IgD-negative memory B cell (primary cell): Measurements from ENCODE around the gene SLC18A3. TPM values are rescaled to one million over a fixed set of nuclear protein-coding genes. Genes with fewer than 3 reads are reported as not detected.

Source experiments
- H3K27ac Mint-ChIP-seq, 3 donors: one replicate each; pipeline ENCODE4 v1.8.0; 2020 to 2022; ENCODE audit warnings: mild to moderate bottlenecking in 3 of 3, mixed read lengths in 3 of 3, moderate library complexity in 1 of 3
- H3K27me3 Mint-ChIP-seq: one replicate; pipeline ENCODE4 v1.8.0; 2021; ENCODE audit warnings: mixed read lengths
- H3K36me3 Mint-ChIP-seq: one replicate; pipeline ENCODE4 v1.8.0; 2020; ENCODE audit warnings: mild to moderate bottlenecking, mixed read lengths
- H3K4me1 Mint-ChIP-seq, 3 donors: one replicate each; pipeline ENCODE4 v1.8.0; 2020 to 2022; ENCODE audit warnings: mixed read lengths in 3 of 3, mild to moderate bottlenecking in 1 of 3
- H3K4me3 Mint-ChIP-seq, 4 donors: one replicate each; pipeline ENCODE4 v1.8.0; 2020 to 2022; ENCODE audit warnings: mild to moderate bottlenecking in 4 of 4, mixed read lengths in 4 of 4, moderate library complexity in 3 of 4
- H3K9me3 Mint-ChIP-seq, 3 donors: one replicate each; pipeline ENCODE4 v1.8.0; 2020 to 2021; ENCODE audit warnings: mixed read lengths in 3 of 3, mild to moderate bottlenecking in 1 of 3
- polyA plus RNA-seq: library from polyadenylated mRNA; unstranded; fragments of 300-500 nt; fragmentation: Illumina TruSeq; gene quantifications from one replicate; pipeline ENCODE4 v1.2.3, GENCODE V29; 2021

Gene SLC18A3
- polyA plus RNA-seq, 1 donor from 2014 or later = not detected

GRCh38 chr10:49622426-49623425 lies 12.6 kb downstream of the SLC18A3 start:
- Mint-ChIP-seq H3K27me3 (peaks cover 22% of the 10 kb centered on the region), H3K4me3 (no peak overlapping the region), H3K4me1 (no peaks in the 10 kb centered on the region), H3K27ac (no peak overlapping the region), H3K9me3 (peaks cover 0 to 2% (median 0%) of the 10 kb centered on the region in 3 donors), H3K36me3 (no peaks in the 10 kb centered on the region)

GRCh38 chr10:49624629-49625028 lies 14.5 kb downstream of the SLC18A3 start:
- peaks cover 0 to 2% (median 0%) of the 10 kb centered on the region in 3 donors for H3K9me3 Mint-ChIP-seq
- peaks cover 13% of the 10 kb centered on the region for H3K27me3 Mint-ChIP-seq
- no peaks in the 10 kb centered on the region for H3K4me1 Mint-ChIP-seq
- H3K27ac Mint-ChIP-seq = no peak overlapping the region
- H3K4me3 Mint-ChIP-seq = no peak overlapping the region
- peaks cover 1% of the 10 kb centered on the region for H3K36me3 Mint-ChIP-seq

DNA sequence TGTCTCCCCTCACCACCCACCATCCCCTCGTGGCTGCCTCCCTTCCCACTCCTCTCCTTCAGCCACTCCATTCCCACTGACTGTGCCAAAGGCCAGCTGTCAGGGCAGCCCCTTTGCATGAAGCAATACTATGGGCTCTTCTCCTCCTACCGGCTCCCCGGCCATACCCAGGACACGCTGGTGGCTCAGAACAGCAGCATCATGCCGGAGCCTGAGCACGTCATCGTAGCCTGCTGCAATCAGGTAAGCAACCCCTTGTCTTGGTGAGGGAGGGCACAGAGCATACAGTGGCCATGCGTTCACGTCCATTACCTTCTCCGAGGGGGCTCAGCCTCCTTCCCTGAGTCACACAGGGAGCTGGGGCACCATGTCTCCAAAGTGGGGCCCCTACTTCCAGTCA lies 15.3 kb downstream of the SLC18A3 start:
- H3K4me1 Mint-ChIP-seq = no peaks in the 10 kb centered on the region
- H3K4me3 Mint-ChIP-seq = no peak overlapping the region
- H3K36me3 Mint-ChIP-seq = peaks cover 1% of the 10 kb centered on the region
- peaks cover 0 to 2% (median 0%) of the 10 kb centered on the region in 3 donors for H3K9me3 Mint-ChIP-seq
- no peak overlapping the region for H3K27ac Mint-ChIP-seq
- H3K27me3 Mint-ChIP-seq = peaks cover 13% of the 10 kb centered on the region

DNA sequence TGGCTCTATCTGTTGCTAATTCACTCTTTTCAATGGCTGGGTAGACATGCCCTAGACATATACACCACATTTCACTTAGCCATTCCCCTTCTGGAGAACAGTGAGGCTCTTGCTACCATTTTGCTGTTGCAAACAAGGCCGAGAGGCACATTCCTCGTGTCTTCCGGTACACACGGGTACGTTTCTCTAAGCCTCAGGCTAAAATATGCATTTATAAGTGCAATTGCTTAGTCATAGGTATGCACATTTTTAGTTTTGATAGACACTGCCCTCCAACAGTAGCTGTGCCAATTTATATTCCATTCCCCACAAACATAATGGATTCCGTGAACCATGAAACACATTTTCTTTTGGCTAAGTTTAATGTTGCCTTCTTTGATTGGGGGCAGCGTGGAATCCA lies 16.9 kb downstream of the SLC18A3 start:
- Mint-ChIP-seq H3K9me3 (peaks cover 0 to 2% (median 0%) of the 10 kb centered on the region in 3 donors), H3K4me1 (no peaks in the 10 kb centered on the region), H3K27ac (no peak overlapping the region), H3K27me3 (peaks cover 9% of the 10 kb centered on the region), H3K4me3 (no peak overlapping the region), H3K36me3 (peaks cover 1% of the 10 kb centered on the region)

DNA sequence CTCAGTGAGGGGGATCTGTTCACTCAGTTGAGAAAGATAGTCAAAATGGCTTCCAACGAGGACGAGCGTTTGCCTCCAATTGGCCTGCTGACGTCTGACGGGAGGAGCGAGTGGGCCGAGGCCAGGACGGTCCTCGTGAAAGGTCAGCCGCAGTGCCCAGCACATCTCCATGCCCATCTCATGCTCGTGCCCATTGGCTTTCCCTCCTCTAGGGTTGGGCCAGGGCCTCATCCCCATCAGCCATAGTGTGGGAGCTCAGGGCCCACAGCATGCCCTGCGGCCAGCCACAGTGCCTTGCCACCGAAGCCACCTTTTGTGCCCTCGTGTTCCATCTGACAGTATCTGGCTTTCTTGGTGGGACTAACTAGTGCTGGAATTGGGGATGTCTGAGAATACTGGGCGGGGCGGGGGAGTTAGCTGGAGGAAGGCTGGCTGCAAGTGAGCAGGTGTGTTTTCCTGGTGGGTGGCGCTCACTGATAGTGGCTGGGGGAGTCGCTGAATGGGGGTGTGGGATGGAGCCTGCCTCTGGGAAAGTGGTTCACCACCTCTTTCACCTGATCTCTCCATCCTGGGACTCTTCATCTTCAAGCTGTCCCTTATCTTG lies 17.6 kb downstream of the SLC18A3 start:
- Mint-ChIP-seq H3K27me3 (peaks cover 4% of the 10 kb centered on the region), H3K36me3 (peaks cover 1% of the 10 kb centered on the region), H3K4me3 (no peak overlapping the region), H3K4me1 (no peaks in the 10 kb centered on the region), H3K27ac (no peak overlapping the region), H3K9me3 (peaks cover 0 to 2% (median 0%) of the 10 kb centered on the region in 3 donors)

DNA sequence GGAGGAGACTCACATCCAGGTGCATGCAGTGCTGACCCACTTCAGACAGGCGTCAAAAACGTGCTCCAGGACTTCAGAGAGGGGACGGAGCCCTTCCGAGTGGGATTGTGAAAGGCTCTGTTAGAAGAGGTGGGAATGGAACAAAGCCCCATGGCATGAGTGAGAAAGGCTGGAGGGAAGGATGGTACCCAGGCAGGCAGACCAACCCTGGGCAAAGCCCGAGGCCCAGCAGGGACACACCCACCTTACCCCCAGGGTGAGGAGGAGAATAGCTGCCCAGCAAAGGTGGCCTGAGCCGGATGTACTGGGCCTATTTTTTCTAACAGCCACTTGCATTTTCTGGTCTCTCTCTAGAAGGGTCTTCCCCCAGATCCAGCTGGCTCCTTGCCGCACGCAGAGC lies 18.5 kb downstream of the SLC18A3 start:
- no peak overlapping the region for H3K27ac Mint-ChIP-seq
- H3K27me3 Mint-ChIP-seq = peaks cover 2% of the 10 kb centered on the region
- no peaks in the 10 kb centered on the region for H3K4me1 Mint-ChIP-seq
- peaks cover 1% of the 10 kb centered on the region for H3K36me3 Mint-ChIP-seq
- H3K4me3 Mint-ChIP-seq = no peak overlapping the region
- H3K9me3 Mint-ChIP-seq = peaks cover 0 to 2% (median 0%) of the 10 kb centered on the region in 3 donors

DNA sequence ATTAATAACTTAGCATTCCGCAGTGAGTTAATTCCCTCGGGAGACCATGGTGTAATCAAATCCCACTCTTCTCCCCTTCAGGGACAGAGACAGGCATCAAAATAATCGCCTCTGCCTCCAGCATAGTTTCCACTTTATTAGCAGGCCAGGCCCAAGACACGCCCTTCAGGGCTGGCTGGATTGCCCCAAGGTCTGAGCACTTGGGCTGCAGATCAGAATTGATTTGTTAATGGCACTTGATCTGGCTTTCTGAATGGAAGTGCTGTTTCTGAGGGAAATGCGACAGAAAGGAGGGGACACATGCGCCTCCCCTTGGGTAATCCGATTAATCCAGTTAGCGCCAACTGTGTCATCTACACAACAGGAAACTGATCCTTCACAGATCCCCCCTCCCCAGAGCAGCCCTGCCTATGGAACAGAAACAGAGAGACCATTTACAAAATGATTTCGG lies 19.3 kb downstream of the SLC18A3 start:
- peaks cover 0 to under 1% (median 0%) of the 10 kb centered on the region in 3 donors for H3K9me3 Mint-ChIP-seq
- H3K36me3 Mint-ChIP-seq = peaks cover 1% of the 10 kb centered on the region
- no peaks in the 10 kb centered on the region for H3K27me3 Mint-ChIP-seq
- no peak overlapping the region for H3K4me3 Mint-ChIP-seq
- H3K4me1 Mint-ChIP-seq = no peaks in the 10 kb centered on the region
- H3K27ac Mint-ChIP-seq = no peak overlapping the region

- Mint-ChIP-seq H3K9me3 (no peaks in the 10 kb centered on the region), H3K4me1 (no peaks in the 10 kb centered on the region), H3K36me3 (peaks cover 1% of the 10 kb centered on the region), H3K27me3 (no peaks in the 10 kb centered on the region), H3K27ac (no peak overlapping the region), H3K4me3 (no peak overlapping the region)
These were observed 21.9 kb downstream of the SLC18A3 start for GRCh38 chr10:49631975-49632374.

DNA sequence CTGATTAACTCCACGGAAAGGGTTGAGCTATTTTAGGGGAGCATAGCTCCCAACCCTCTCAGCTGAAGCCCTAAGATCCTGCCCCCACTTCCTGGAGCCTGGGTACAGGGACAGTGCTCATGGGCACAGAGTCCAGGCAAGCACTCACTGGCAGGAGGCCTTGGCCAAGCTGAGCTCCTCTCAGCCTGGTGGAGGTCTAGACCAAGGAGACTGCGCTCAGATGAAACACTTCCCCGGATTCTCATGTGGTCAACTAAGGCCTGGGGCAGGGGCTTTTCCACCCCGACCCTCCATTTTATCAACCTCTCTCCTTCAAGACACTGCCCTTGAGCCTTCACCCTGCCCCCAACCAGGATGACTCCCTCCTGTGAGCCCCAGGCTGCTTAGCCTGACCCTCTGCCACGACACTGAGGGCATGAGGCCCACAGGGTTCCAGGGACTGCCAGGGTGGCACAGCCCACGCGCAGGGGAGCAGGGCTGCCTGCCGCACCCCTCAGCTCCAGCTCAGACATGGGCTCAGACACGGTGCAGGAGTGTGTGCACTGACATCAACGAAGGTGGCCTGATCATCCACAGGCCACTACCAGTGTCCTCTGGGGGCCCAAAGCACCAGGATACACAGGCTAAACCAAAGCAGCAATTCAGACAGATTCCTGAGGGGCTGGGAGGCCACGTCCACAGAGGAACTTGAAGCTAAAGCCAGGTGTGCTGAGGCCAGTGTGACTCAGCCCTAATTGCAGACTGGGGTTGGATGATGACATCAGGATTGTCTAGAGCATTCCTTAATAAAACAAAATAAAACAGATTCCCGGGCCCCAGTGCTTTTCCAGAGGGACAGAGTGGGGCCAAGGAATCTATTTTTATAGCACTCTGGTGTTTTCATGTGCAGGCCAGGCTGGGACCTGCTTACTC lies 22.6 kb downstream of the SLC18A3 start:
- H3K36me3 Mint-ChIP-seq = peaks cover 1% of the 10 kb centered on the region
- no peaks in the 10 kb centered on the region for H3K4me1 Mint-ChIP-seq
- H3K9me3 Mint-ChIP-seq = no peaks in the 10 kb centered on the region
- H3K4me3 Mint-ChIP-seq = no peak overlapping the region
- H3K27me3 Mint-ChIP-seq = no peaks in the 10 kb centered on the region
- no peak overlapping the region for H3K27ac Mint-ChIP-seq

GRCh38 chr10:49633327-49634068 lies 23.4 kb downstream of the SLC18A3 start:
- no peak overlapping the region for H3K4me3 Mint-ChIP-seq
- H3K9me3 Mint-ChIP-seq = no peaks in the 10 kb centered on the region
- no peaks in the 10 kb centered on the region for H3K27me3 Mint-ChIP-seq
- H3K4me1 Mint-ChIP-seq = no peaks in the 10 kb centered on the region
- H3K36me3 Mint-ChIP-seq = peaks cover 1% of the 10 kb centered on the region
- no peak overlapping the region for H3K27ac Mint-ChIP-seq

GRCh38 chr10:49634069-49634660 lies 24.1 kb downstream of the SLC18A3 start:
- Mint-ChIP-seq H3K36me3 (no peaks in the 10 kb centered on the region), H3K4me1 (no peaks in the 10 kb centered on the region), H3K4me3 (no peak overlapping the region), H3K9me3 (no peaks in the 10 kb centered on the region), H3K27ac (no peak overlapping the region), H3K27me3 (no peaks in the 10 kb centered on the region)

DNA sequence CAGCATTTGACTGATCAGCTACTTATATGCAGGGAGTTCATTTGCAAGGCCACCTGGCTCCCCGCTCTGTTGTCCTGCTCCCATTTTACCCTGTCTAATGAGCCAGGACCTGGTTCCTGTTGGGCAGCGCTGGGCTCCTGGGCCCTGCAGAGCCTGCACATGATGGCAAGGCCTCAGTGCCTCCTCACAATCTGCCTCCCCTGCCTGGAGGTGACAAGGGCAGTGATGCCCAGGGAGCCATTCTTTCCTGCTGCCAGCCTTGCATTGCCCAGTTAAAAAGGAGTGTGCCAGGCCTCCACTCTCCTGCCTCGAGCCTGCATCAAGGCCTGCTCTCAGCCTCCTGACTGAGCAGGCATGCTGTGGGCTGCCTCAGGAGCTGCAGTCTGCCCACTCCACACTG lies 32.2 kb downstream of the SLC18A3 start:
- Mint-ChIP-seq H3K27ac (no peak overlapping the region), H3K9me3 (no peaks in the 10 kb centered on the region), H3K4me3 (no peak overlapping the region), H3K36me3 (peaks cover 2% of the 10 kb centered on the region), H3K4me1 (no peaks in the 10 kb centered on the region), H3K27me3 (peaks cover 25% of the 10 kb centered on the region)

DNA sequence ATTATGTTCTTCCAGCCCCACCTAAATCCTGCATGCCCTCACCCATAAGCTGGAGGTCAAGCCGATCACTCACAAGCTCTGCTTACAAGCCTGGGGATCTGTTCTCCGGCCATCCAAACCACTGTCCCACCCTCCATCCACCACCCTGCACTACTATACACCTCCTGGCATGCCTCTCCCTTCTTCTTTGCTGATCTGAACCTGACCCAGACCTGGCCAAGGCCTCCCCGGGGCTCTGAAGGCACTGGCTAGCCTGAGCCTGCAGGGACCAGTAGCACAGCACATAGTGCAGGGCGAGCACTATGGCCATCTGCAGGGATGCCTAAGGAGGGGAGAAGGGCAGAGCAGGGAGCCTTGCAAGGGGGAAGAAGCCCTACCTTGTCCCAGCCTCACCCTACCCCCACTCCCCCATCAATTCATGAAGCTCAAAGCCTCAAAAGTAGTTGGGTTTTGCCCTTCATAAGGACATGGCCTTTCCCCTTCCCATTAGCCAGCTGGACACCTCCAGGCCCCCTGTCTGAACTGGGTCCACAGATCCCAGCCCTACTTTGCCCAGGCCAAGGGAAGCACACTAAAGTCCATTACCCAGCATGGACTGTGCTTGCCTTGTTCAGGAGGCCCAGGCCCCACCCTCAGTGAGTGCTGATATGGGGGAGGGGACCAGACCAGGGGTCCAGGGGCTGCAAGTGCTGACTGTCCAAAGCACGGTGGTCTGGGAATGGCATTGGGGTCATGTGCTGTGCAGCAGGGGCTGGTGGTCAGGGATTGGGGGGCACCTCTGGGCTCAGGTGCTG lies 33.3 kb downstream of the SLC18A3 start:
- peaks cover 2% of the 10 kb centered on the region for H3K36me3 Mint-ChIP-seq
- no peaks in the 10 kb centered on the region for H3K9me3 Mint-ChIP-seq
- no peaks in the 10 kb centered on the region for H3K4me1 Mint-ChIP-seq
- H3K4me3 Mint-ChIP-seq = no peak overlapping the region
- H3K27me3 Mint-ChIP-seq = peaks cover 32% of the 10 kb centered on the region
- H3K27ac Mint-ChIP-seq = no peak overlapping the region
